ENCODE data around the gene ASXL1. TPM values are rescaled to one million over a fixed set of nuclear protein-coding genes. Genes with fewer than 3 reads are reported as not detected.
A peak's percentile ranks its signal among the peaks of the same experiment; 100 is the strongest.

Gene ASXL1
- total and polyA plus RNA-seq, 10 donors: 14.1 to 149 (median 96.8) TPM

- H3K27ac ChIP-seq: peak overlapping the region in 4 of 8 donors; percentile 1 to 55 (median 33)
- H3K4me3 ChIP-seq: no peak overlapping the region
- no peak for DNase-seq
- H3K4me1 ChIP-seq: peaks cover 17 to 78% (median 47%) of the 10 kb centered on the region in 6 donors
- no peaks in the 10 kb centered on the region for H3K27me3 ChIP-seq (replicated peaks in 1 of 7)
- no peak for TF ChIP-seq CTCF (IDR thresholded peaks at IDR 0.05 in 8 of 11, conservative IDR thresholded peaks at IDR 0.05 in 3 of 11)
- no peak for TF ChIP-seq POLR2A (IDR thresholded peaks at IDR 0.05)
- TF ChIP-seq POLR2AphosphoS5 (IDR thresholded peaks at IDR 0.05): peak in 2 of 3 donors; percentile 18 to 38
- H3K36me3 ChIP-seq: peaks cover 0 to 96% (median 39%) of the 10 kb centered on the region in 6 donors
- WGBS, 5 donors: 38 to 56% (median 48%) methylated on average over 8 to 12 of the region's 12 CpGs
- no peaks in the 10 kb centered on the region for H3K9me3 ChIP-seq
- intact Hi-C loops (cut with DNase I; ENCODE audit: low total_unique reads): no loop called here
Observed at GRCh38 chr20:32445539-32446273, 87.6 kb downstream of the ASXL1 start.

GRCh38 chr20:32446301-32447100 is 88.4 kb downstream of the ASXL1 start:
- peak; percentile 67 for DNase-seq
- WGBS, 5 donors: 74 to 83% (median 77%) methylated on average over 8 to 14 of the region's 14 CpGs
- H3K27me3 ChIP-seq (replicated peaks in 1 of 7): no peaks in the 10 kb centered on the region
- TF ChIP-seq POLR2A (IDR thresholded peaks at IDR 0.05): no peak
- no peak for TF ChIP-seq CTCF (IDR thresholded peaks at IDR 0.05 in 8 of 11, conservative IDR thresholded peaks at IDR 0.05 in 3 of 11)
- peak in 2 of 3 donors; percentile 12 to 60 for TF ChIP-seq POLR2AphosphoS5 (IDR thresholded peaks at IDR 0.05)
- H3K4me3 ChIP-seq: no peak overlapping the region
- H3K36me3 ChIP-seq: peaks cover 0 to 96% (median 42%) of the 10 kb centered on the region in 6 donors
- intact Hi-C loops (cut with DNase I; ENCODE audit: low total_unique reads): no loop called here
- peak overlapping the region in 5 of 8 donors; percentile 1 to 55 (median 26) for H3K27ac ChIP-seq
- H3K4me1 ChIP-seq: peaks cover 22 to 86% (median 51%) of the 10 kb centered on the region in 6 donors
- H3K9me3 ChIP-seq: no peaks in the 10 kb centered on the region

- Histone ChIP-seq H3K27me3 (replicated peaks in 1 of 7) (no peaks in the 10 kb centered on the region), H3K27ac (peak overlapping the region in 2 of 8 donors; percentile 45 to 48), H3K9me3 (no peaks in the 10 kb centered on the region), H3K4me1 (peaks cover 22 to 88% (median 55%) of the 10 kb centered on the region in 6 donors), H3K36me3 (peaks cover 0 to 100% (median 49%) of the 10 kb centered on the region in 6 donors), H3K4me3 (no peak overlapping the region)
- TF ChIP-seq CTCF (IDR thresholded peaks at IDR 0.05 in 8 of 11, conservative IDR thresholded peaks at IDR 0.05 in 3 of 11): no peak
- peak in 2 of 3 donors; percentile 25 to 52 for TF ChIP-seq POLR2AphosphoS5 (IDR thresholded peaks at IDR 0.05)
- peak; percentile 69 for DNase-seq
- intact Hi-C loops (cut with DNase I; ENCODE audit: low total_unique reads): no loop called here
- WGBS, 5 donors: 84 to 93% (median 86%) methylated on average over 20 to 22 of the region's 22 CpGs
Observed at GRCh38 chr20:32447136-32448027, 89.3 kb downstream of the ASXL1 start.
